Measurements from ENCODE around the gene CACNA1B.

Gene CACNA1B

GRCh38 chr9:138052635-138053320 is 175.2 kb downstream of the CACNA1B start:
- Histone ChIP-seq H3K27me3 (peaks cover 40% of the 10 kb centered on the region), H3K4me3 (ENCODE audit: low read depth in 1 of 2, low read length in 1 of 2) (no peak overlapping the region), H3K36me3 (no peaks in the 10 kb centered on the region), H3K9me3 (no peaks in the 10 kb centered on the region), H3K4me1 (ENCODE audit: control insufficient read depth in 1 of 2, insufficient read depth in 1 of 2, low read depth in 1 of 2, low read length in 1 of 2) (no peaks in the 10 kb centered on the region), H3K27ac (no peak overlapping the region)
- TF ChIP-seq CTCF (IDR thresholded peaks at IDR 0.05): no peak

- Histone ChIP-seq H3K9me3 (no peaks in the 10 kb centered on the region), H3K4me1 (ENCODE audit: control insufficient read depth in 1 of 2, insufficient read depth in 1 of 2, low read depth in 1 of 2, low read length in 1 of 2) (no peaks in the 10 kb centered on the region), H3K27me3 (peaks cover 40% of the 10 kb centered on the region), H3K27ac (no peak overlapping the region), H3K36me3 (no peaks in the 10 kb centered on the region), H3K4me3 (ENCODE audit: low read depth in 1 of 2, low read length in 1 of 2) (no peak overlapping the region)
- TF ChIP-seq CTCF (IDR thresholded peaks at IDR 0.05): no peak
Observed at GRCh38 chr9:138053321-138053868, 175.8 kb downstream of the CACNA1B start.

GRCh38 chr9:138053996-138054752 is 176.6 kb downstream of the CACNA1B start:
- Histone ChIP-seq H3K36me3 (no peaks in the 10 kb centered on the region), H3K9me3 (no peaks in the 10 kb centered on the region), H3K27ac (no peak overlapping the region), H3K4me1 (ENCODE audit: control insufficient read depth in 1 of 2, insufficient read depth in 1 of 2, low read depth in 1 of 2, low read length in 1 of 2) (no peaks in the 10 kb centered on the region), H3K4me3 (ENCODE audit: low read depth in 1 of 2, low read length in 1 of 2) (no peak overlapping the region), H3K27me3 (peaks cover 40% of the 10 kb centered on the region)
- TF ChIP-seq CTCF (IDR thresholded peaks at IDR 0.05): no peak

GRCh38 chr9:138057726-138058125 is 180.1 kb downstream of the CACNA1B start:
- H3K9me3 ChIP-seq: no peaks in the 10 kb centered on the region
- no peak for TF ChIP-seq CTCF (IDR thresholded peaks at IDR 0.05)
- H3K36me3 ChIP-seq: no peaks in the 10 kb centered on the region
- no peak overlapping the region for H3K4me3 ChIP-seq (ENCODE audit: low read depth in 1 of 2, low read length in 1 of 2)
- H3K27me3 ChIP-seq: peaks cover 13% of the 10 kb centered on the region
- H3K27ac ChIP-seq: no peak overlapping the region
- H3K4me1 ChIP-seq (ENCODE audit: control insufficient read depth in 1 of 2, insufficient read depth in 1 of 2, low read depth in 1 of 2, low read length in 1 of 2): no peaks in the 10 kb centered on the region

- Histone ChIP-seq H3K27ac (no peak overlapping the region), H3K36me3 (no peaks in the 10 kb centered on the region), H3K9me3 (no peaks in the 10 kb centered on the region), H3K4me3 (ENCODE audit: low read depth in 1 of 2, low read length in 1 of 2) (no peak overlapping the region), H3K4me1 (ENCODE audit: control insufficient read depth in 1 of 2, insufficient read depth in 1 of 2, low read depth in 1 of 2, low read length in 1 of 2) (no peaks in the 10 kb centered on the region), H3K27me3 (peaks cover 13% of the 10 kb centered on the region)
- no peak for TF ChIP-seq CTCF (IDR thresholded peaks at IDR 0.05)
Observed at GRCh38 chr9:138058181-138058580, 180.6 kb downstream of the CACNA1B start.

Data from neutrophil (primary cell).